ENCODE measurements around the gene ACTG1.
A peak's percentile ranks its signal among the peaks of the same experiment; 100 is the strongest.

Gene ACTG1

GRCh38 chr17:81481073-81481799, 31.4 kb downstream of the ACTG1 start:
- peak; percentile 70 for DNase-seq (ENCODE audit: low spot score)

GRCh38 chr17:81480140-81481072, 32.2 kb downstream of the ACTG1 start:
- DNase-seq (ENCODE audit: low spot score): no peak

- DNase-seq (ENCODE audit: low spot score): no peak
Measured at GRCh38 chr17:81479175-81480071, 33.2 kb downstream of the ACTG1 start.

GRCh38 chr17:81478119-81478518, 34.5 kb downstream of the ACTG1 start:
- DNase-seq (ENCODE audit: low spot score): no peak

GRCh38 chr17:81477173-81477572, 35.4 kb downstream of the ACTG1 start:
- DNase-seq (ENCODE audit: low spot score): no peak

GRCh38 chr17:81476635-81477034, 36.0 kb downstream of the ACTG1 start:
- no peak for DNase-seq (ENCODE audit: low spot score)

GRCh38 chr17:81476097-81476496, 36.5 kb downstream of the ACTG1 start:
- no peak for DNase-seq (ENCODE audit: low spot score)

- DNase-seq (ENCODE audit: low spot score): no peak
Measured at GRCh38 chr17:81474958-81475357, 37.6 kb downstream of the ACTG1 start.

- no peak for DNase-seq (ENCODE audit: low spot score)
Measured at GRCh38 chr17:81473019-81473418, 39.6 kb downstream of the ACTG1 start.

GRCh38 chr17:81471818-81472456, 40.7 kb downstream of the ACTG1 start:
- DNase-seq (ENCODE audit: low spot score): peak; percentile 35

GRCh38 chr17:81470944-81471817, 41.4 kb downstream of the ACTG1 start:
- no peak for DNase-seq (ENCODE audit: low spot score)

- DNase-seq (ENCODE audit: low spot score): no peak
Measured at GRCh38 chr17:81470270-81470943, 42.2 kb downstream of the ACTG1 start.

GRCh38 chr17:81469266-81469665, 43.3 kb downstream of the ACTG1 start:
- DNase-seq (ENCODE audit: low spot score): no peak

- no peak for DNase-seq (ENCODE audit: low spot score)
Measured at GRCh38 chr17:81468770-81469121, 43.9 kb downstream of the ACTG1 start.

GRCh38 chr17:81468111-81468769, 44.4 kb downstream of the ACTG1 start:
- peak; percentile 58 for DNase-seq (ENCODE audit: low spot score)

- no peak for DNase-seq (ENCODE audit: low spot score)
Measured at GRCh38 chr17:81466564-81467472, 45.8 kb downstream of the ACTG1 start.

GRCh38 chr17:81465910-81466309, 46.7 kb downstream of the ACTG1 start:
- DNase-seq (ENCODE audit: low spot score): no peak

- no peak for DNase-seq (ENCODE audit: low spot score)
Measured at GRCh38 chr17:81464586-81464985, 48.0 kb downstream of the ACTG1 start.

GRCh38 chr17:81463506-81463905, 49.1 kb downstream of the ACTG1 start:
- no peak for DNase-seq (ENCODE audit: low spot score)

Data from COLO829 (cell line).